HG03175 (cell line): Measurements from ENCODE around the gene DIPK1A.
A peak's percentile ranks its signal among the peaks of the same experiment; 100 is the strongest.

Source experiments
- ATAC-seq: cut with Tn5 transposase; IDR thresholded peaks from one replicate; pipeline ENCODE4 v1.9.1; 2021; ENCODE audit warnings: mild to moderate bottlenecking, moderate library complexity; ENCODE audit not compliant: unreplicated experiment

Gene DIPK1A

GRCh38 chr1:92961131-92961895, at the start of gene DIPK1A:
TSS of gene DIPK1A (minus strand) at chr1:92961462. CDS start at chr1:92961429, 33 bp downstream.
- peak; percentile 48 for ATAC-seq

- ATAC-seq: no peak
Measured at GRCh38 chr1:93007941-93008577, 46.8 kb upstream of the DIPK1A start.

- ATAC-seq: no peak
Measured at GRCh38 chr1:93005252-93005598, 44.0 kb upstream of the DIPK1A start.

- ATAC-seq: no peak
Measured at GRCh38 chr1:93004566-93005251, 43.4 kb upstream of the DIPK1A start.

- no peak for ATAC-seq
Measured at GRCh38 chr1:93003981-93004380, 42.7 kb upstream of the DIPK1A start.

GRCh38 chr1:93002781-93003180, 41.5 kb upstream of the DIPK1A start:
- ATAC-seq: no peak

GRCh38 chr1:93001893-93002292, 40.6 kb upstream of the DIPK1A start:
- no peak for ATAC-seq

GRCh38 chr1:93000751-93001175, 39.5 kb upstream of the DIPK1A start:
- ATAC-seq: no peak

- no peak for ATAC-seq
Measured at GRCh38 chr1:93000291-93000690, 39.0 kb upstream of the DIPK1A start.

- no peak for ATAC-seq
Measured at GRCh38 chr1:92998821-92999220, 37.6 kb upstream of the DIPK1A start.

- ATAC-seq: no peak
Measured at GRCh38 chr1:92995441-92996430, 34.5 kb upstream of the DIPK1A start.

GRCh38 chr1:92994105-92994712, 32.9 kb upstream of the DIPK1A start:
- peak; percentile 88 for ATAC-seq

- ATAC-seq: no peak
Measured at GRCh38 chr1:92993581-92993980, 32.3 kb upstream of the DIPK1A start.

- ATAC-seq: no peak
Measured at GRCh38 chr1:92992877-92993276, 31.6 kb upstream of the DIPK1A start.

GRCh38 chr1:92992054-92992453, 30.8 kb upstream of the DIPK1A start:
- no peak for ATAC-seq

- no peak for ATAC-seq
Measured at GRCh38 chr1:92990828-92991227, 29.6 kb upstream of the DIPK1A start.

- no peak for ATAC-seq
Measured at GRCh38 chr1:92989936-92990583, 28.8 kb upstream of the DIPK1A start.

GRCh38 chr1:92989253-92989652, 28.0 kb upstream of the DIPK1A start:
- no peak for ATAC-seq

GRCh38 chr1:92987462-92987861, 26.2 kb upstream of the DIPK1A start:
- ATAC-seq: no peak

GRCh38 chr1:92985101-92985500, 23.8 kb upstream of the DIPK1A start:
- no peak for ATAC-seq
